Measurements from ENCODE around the gene CARD11. TPM values are rescaled to one million over a fixed set of nuclear protein-coding genes. Genes with fewer than 3 reads are reported as not detected.
A peak's percentile ranks its signal among the peaks of the same experiment; 100 is the strongest.

CARD11 gene
- total RNA-seq, 6 experiments from 2014 or later, result 0.37 to 0.90 (median 0.50) TPM

DNA sequence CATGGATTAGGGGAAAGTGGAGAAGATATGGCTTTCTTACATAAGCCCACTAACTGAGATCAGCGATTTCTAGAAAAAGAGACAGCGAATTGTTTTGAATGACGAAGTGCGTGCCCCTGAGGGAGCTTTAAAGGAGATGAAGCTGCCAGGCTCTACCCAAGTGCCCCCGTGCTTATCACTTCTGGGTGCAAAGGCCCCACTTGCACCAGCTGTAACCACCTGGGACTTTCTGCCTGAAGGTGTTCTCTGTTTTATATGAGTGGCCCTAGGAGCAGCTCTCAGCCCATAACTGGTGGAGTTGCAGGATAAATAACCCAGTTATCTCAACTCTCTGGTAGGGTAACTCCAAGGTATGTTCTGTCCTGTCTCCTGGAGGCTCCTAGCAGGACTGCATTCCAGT is 20.4 kb upstream of the CARD11 start:
- no peaks in the 10 kb centered on the region for H3K27me3 ChIP-seq
- ATAC-seq (no peak), DNase-seq (no peak)
- WGBS (ENCODE audit: insufficient coverage, low coverage, low lambda C conversion rate, missing lambda C conversion rate), result 67% methylated on average over 4 of the region's 5 CpGs
- no peak overlapping the region for H3K27ac ChIP-seq
- H3K4me1 ChIP-seq, result no peaks in the 10 kb centered on the region
- H3K9me3 ChIP-seq, result no peaks in the 10 kb centered on the region
- no peaks in the 10 kb centered on the region for H3K36me3 ChIP-seq
- H3K4me3 ChIP-seq, result no peak overlapping the region
- TF ChIP-seq POLR2A (IDR thresholded peaks at IDR 0.05), result no peak
- TF ChIP-seq, protein P1, sequence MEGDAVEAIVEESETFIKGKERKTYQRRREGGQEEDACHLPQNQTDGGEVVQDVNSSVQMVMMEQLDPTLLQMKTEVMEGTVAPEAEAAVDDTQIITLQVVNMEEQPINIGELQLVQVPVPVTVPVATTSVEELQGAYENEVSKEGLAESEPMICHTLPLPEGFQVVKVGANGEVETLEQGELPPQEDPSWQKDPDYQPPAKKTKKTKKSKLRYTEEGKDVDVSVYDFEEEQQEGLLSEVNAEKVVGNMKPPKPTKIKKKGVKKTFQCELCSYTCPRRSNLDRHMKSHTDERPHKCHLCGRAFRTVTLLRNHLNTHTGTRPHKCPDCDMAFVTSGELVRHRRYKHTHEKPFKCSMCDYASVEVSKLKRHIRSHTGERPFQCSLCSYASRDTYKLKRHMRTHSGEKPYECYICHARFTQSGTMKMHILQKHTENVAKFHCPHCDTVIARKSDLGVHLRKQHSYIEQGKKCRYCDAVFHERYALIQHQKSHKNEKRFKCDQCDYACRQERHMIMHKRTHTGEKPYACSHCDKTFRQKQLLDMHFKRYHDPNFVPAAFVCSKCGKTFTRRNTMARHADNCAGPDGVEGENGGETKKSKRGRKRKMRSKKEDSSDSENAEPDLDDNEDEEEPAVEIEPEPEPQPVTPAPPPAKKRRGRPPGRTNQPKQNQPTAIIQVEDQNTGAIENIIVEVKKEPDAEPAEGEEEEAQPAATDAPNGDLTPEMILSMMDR (IDR thresholded peaks at IDR 0.05), result no peak
- intact Hi-C loops (cut with DNase I), result no loop called here

DNA sequence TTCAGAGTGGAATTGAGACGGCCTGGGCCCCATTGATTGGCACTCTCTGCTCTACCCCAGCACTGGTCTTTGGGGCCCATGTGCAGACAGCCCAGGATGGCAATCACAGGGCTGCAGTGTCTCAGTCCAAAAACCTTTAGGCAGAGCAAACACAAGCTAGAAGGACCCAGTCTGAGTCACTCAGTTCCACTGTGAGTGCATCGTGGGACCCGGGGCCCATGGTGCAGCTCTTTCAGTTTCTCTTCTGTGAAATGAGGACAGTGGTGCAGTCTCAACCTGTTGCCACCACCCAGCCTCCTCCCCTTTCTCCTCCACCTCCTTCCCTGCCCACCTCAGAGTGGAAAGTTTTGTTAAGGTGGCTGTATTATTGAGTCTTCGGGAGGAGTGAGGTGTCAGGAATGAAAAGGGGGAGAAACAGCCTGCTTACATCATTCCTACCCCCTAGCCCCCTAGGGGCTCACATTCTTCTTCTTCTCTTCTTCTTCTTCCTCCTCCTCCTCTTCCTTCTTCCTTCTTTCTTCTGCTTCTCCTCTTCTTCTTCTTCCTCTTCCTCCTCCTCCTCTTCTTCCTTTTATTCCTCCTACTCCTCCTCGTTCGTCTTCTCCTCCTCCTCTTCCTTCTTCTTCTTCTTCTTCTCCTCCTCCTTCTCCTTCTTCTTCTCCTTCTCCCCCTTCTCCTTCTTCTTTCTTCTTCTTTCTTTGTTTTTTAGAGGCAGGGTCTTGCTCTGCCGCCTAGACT is 19.5 kb upstream of the CARD11 start:
- intact Hi-C loops (cut with DNase I), result no loop called here
- H3K27me3 ChIP-seq, result no peaks in the 10 kb centered on the region
- H3K9me3 ChIP-seq, result no peaks in the 10 kb centered on the region
- H3K4me3 ChIP-seq, result no peak overlapping the region
- DNase-seq (no peak), ATAC-seq (peak; percentile 35 to 68 (median 46))
- H3K27ac ChIP-seq, result no peak overlapping the region
- H3K4me1 ChIP-seq, result no peaks in the 10 kb centered on the region
- H3K36me3 ChIP-seq, result no peaks in the 10 kb centered on the region
- 39% methylated on average over 7 of the region's 7 CpGs for WGBS (ENCODE audit: insufficient coverage, low coverage, low lambda C conversion rate, missing lambda C conversion rate)
- TF ChIP-seq, protein P1 (IDR thresholded peaks at IDR 0.05), result no peak
- no peak for TF ChIP-seq POLR2A (IDR thresholded peaks at IDR 0.05)

DNA sequence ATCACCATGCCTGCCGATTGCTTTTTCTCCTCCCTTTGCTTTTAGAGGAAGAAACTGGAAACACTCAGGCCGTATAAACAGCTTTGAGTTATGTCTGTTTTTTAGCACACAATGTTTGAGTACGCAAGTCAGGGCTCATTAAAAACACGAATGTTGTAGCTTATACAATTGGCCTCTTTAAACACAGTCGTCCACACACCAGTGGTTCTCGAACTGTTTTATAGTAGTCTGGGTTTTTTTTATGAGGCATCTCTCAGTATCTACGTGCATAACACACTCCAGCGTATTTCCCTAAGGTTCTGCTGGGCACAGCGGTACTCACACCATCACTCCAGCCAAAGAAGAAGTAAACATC is 13.4 kb upstream of the CARD11 start:
- DNase-seq (no peak), ATAC-seq (no peak)
- H3K4me1 ChIP-seq, result no peaks in the 10 kb centered on the region
- no peak overlapping the region for H3K4me3 ChIP-seq
- TF ChIP-seq, protein P1 (IDR thresholded peaks at IDR 0.05), result no peak
- TF ChIP-seq POLR2A (IDR thresholded peaks at IDR 0.05), result no peak
- H3K36me3 ChIP-seq, result no peaks in the 10 kb centered on the region
- H3K27me3 ChIP-seq, result no peaks in the 10 kb centered on the region
- 36% methylated on average over 9 of the region's 9 CpGs for WGBS (ENCODE audit: insufficient coverage, low coverage, low lambda C conversion rate, missing lambda C conversion rate)
- no peak overlapping the region for H3K27ac ChIP-seq
- no peaks in the 10 kb centered on the region for H3K9me3 ChIP-seq
- intact Hi-C loops (cut with DNase I), result no loop called here

DNA sequence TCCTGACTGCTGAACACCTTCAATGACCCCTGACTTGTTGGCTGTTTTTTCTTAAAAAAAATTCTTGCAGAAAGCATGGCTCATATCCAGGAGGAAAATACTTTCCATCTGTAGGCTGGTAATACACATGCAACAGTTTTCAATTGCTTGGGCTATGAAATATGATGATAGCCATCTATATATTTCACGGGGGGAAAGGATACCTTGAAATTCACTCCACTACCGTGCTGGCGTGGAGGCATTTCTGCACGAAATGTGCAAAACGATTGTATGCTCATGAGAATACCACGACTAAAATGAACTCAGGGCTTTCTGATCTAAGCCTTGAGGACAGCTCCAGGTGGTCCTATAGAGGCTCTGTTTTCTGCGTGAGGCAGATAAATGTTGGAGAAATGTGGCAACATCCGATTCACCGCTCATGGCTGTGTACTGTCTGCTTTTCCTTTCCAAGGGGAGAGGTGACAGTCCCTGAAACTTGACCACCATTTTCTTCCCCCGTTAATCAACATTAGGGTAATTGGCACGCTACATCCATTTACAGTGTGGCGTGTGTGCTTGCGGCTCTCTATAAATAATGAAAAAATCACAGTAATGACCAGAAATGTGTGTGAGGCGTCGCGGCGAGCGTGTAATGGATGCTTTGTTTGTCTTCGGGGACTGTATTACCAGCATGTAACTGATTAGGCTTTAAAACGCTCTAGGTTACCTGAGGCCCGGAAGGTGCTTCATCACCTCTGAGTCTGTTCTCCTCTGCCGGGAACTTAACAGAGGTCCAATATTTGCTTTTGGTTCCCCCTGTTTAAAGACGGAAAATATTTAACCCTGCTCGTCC is 12.8 kb upstream of the CARD11 start:
- H3K4me3 ChIP-seq, result no peak overlapping the region
- H3K36me3 ChIP-seq, result no peaks in the 10 kb centered on the region
- no peak overlapping the region for H3K27ac ChIP-seq
- H3K4me1 ChIP-seq, result no peaks in the 10 kb centered on the region
- H3K9me3 ChIP-seq, result no peaks in the 10 kb centered on the region
- DNase-seq, result no peak
- ATAC-seq, result no peak
- TF ChIP-seq, protein P1 (IDR thresholded peaks at IDR 0.05), result no peak
- no peak for TF ChIP-seq POLR2A (IDR thresholded peaks at IDR 0.05)
- intact Hi-C loops (cut with DNase I), result no loop called here
- H3K27me3 ChIP-seq, result no peaks in the 10 kb centered on the region
- WGBS (ENCODE audit: insufficient coverage, low coverage, low lambda C conversion rate, missing lambda C conversion rate), result 58% methylated on average over 24 of the region's 24 CpGs

All from right lobe of liver (tissue), 6 donors.